Osteocyte (in vitro differentiated cells): ENCODE results near the gene DDAH1. TPM values are rescaled to one million over a fixed set of nuclear protein-coding genes. Genes with fewer than 3 reads are reported as not detected.

ENCODE experiments used
- DNase-seq: peaks from one replicate; pipeline ENCODE4 v3.0.0; 2021; ENCODE audit warnings: mixed read lengths; ENCODE audit not compliant: unreplicated experiment; ENCODE audit errors: extremely low spot score
- H3K27ac Mint-ChIP-seq: one replicate; pipeline ENCODE4 v1.8.0; 2021; ENCODE audit warnings: mild to moderate bottlenecking, mixed read lengths; ENCODE audit not compliant: unreplicated experiment
- H3K27me3 Mint-ChIP-seq: one replicate; pipeline ENCODE4 v1.8.0; 2021; ENCODE audit warnings: mixed read lengths; ENCODE audit not compliant: unreplicated experiment
- H3K36me3 Mint-ChIP-seq: one replicate; pipeline ENCODE4 v1.8.0; 2021; ENCODE audit warnings: mixed read lengths; ENCODE audit not compliant: unreplicated experiment
- H3K4me1 Mint-ChIP-seq: one replicate; pipeline ENCODE4 v1.8.0; 2021; ENCODE audit warnings: mixed read lengths; ENCODE audit not compliant: unreplicated experiment
- H3K4me3 Mint-ChIP-seq: one replicate; pipeline ENCODE4 v1.8.0; 2021; ENCODE audit warnings: mild to moderate bottlenecking, moderate library complexity, mixed read lengths; ENCODE audit not compliant: unreplicated experiment
- H3K9me3 Mint-ChIP-seq: one replicate; pipeline ENCODE4 v1.8.0; 2021; ENCODE audit warnings: mixed read lengths; ENCODE audit not compliant: unreplicated experiment
- CTCF ChIP-seq: fragments of 200-600 bp; sonication (generic); IDR thresholded peaks from 2 replicates; pipeline ENCODE4 v1.5.0; 2021; ENCODE audit warnings: antibody characterized with exemption, mild to moderate bottlenecking, moderate library complexity
- total RNA-seq: library from RNA; stranded (reverse); gene quantifications from 2 replicates; pipeline ENCODE4 v1.2.1, GENCODE V29; 2021

DDAH1 gene
- total RNA-seq, 1 donor from 2014 or later: 46.8 TPM

GRCh38 chr1:85404408-85404807, 60.6 kb downstream of the DDAH1 start:
- H3K36me3 Mint-ChIP-seq: peaks cover 1% of the 10 kb centered on the region
- H3K27me3 Mint-ChIP-seq: no peaks in the 10 kb centered on the region
- DNase-seq: no peak
- TF ChIP-seq CTCF: no peak
- H3K27ac Mint-ChIP-seq: peak overlapping the region; percentile 84
- peaks cover 73% of the 10 kb centered on the region for H3K4me1 Mint-ChIP-seq
- H3K9me3 Mint-ChIP-seq: no peaks in the 10 kb centered on the region
- H3K4me3 Mint-ChIP-seq: peak overlapping the region; percentile 51

GRCh38 chr1:85398391-85399064, 66.4 kb downstream of the DDAH1 start:
- Mint-ChIP-seq H3K27me3 (no peaks in the 10 kb centered on the region), H3K27ac (peak overlapping the region; percentile 33), H3K36me3 (peaks cover 5% of the 10 kb centered on the region), H3K4me3 (no peak overlapping the region), H3K4me1 (peaks cover 62% of the 10 kb centered on the region), H3K9me3 (no peaks in the 10 kb centered on the region)
- peak; percentile 58 for TF ChIP-seq CTCF
- DNase-seq: no peak

GRCh38 chr1:85397490-85398032, 67.4 kb downstream of the DDAH1 start:
- peaks cover 58% of the 10 kb centered on the region for H3K4me1 Mint-ChIP-seq

GRCh38 chr1:85396194-85396593, 68.8 kb downstream of the DDAH1 start:
- TF ChIP-seq CTCF: no peak
- DNase-seq: no peak
- Mint-ChIP-seq H3K36me3 (peaks cover 5% of the 10 kb centered on the region), H3K4me1 (peaks cover 56% of the 10 kb centered on the region), H3K4me3 (no peak overlapping the region), H3K27ac (no peak overlapping the region), H3K27me3 (no peaks in the 10 kb centered on the region), H3K9me3 (no peaks in the 10 kb centered on the region)

More at GRCh38 chr1:85397490-85398032, 67.4 kb downstream of the DDAH1 start:
- no peak for TF ChIP-seq CTCF
- no peak overlapping the region for H3K4me3 Mint-ChIP-seq
- H3K36me3 Mint-ChIP-seq: peaks cover 5% of the 10 kb centered on the region
- H3K27me3 Mint-ChIP-seq: no peaks in the 10 kb centered on the region
- H3K27ac Mint-ChIP-seq: peak overlapping the region; percentile 80
- no peaks in the 10 kb centered on the region for H3K9me3 Mint-ChIP-seq
- DNase-seq: no peak

- no peak overlapping the region for H3K27ac Mint-ChIP-seq
- H3K4me1 Mint-ChIP-seq: peaks cover 43% of the 10 kb centered on the region
- H3K27me3 Mint-ChIP-seq: no peaks in the 10 kb centered on the region
- H3K4me3 Mint-ChIP-seq: no peak overlapping the region
- TF ChIP-seq CTCF: no peak
- no peak for DNase-seq
- peaks cover 5% of the 10 kb centered on the region for H3K36me3 Mint-ChIP-seq
- H3K9me3 Mint-ChIP-seq: no peaks in the 10 kb centered on the region
These were observed 70.8 kb downstream of the DDAH1 start for GRCh38 chr1:85394130-85394529.
